GM19468 (cell line): Measurements from ENCODE around the gene IMMP2L.
"Not testable (repeated sequence)": the region's sequence is repeated elsewhere in the genome, so short reads cannot be mapped to it uniquely, and the experiment has no call there.

Experiments used
- ATAC-seq: cut with Tn5 transposase; IDR thresholded peaks from one replicate; pipeline ENCODE4 v1.9.1; 2021; ENCODE audit warnings: mild to moderate bottlenecking, moderate library complexity, moderate number of reproducible peaks; ENCODE audit not compliant: unreplicated experiment; ENCODE audit errors: extremely low read depth

Gene IMMP2L

DNA sequence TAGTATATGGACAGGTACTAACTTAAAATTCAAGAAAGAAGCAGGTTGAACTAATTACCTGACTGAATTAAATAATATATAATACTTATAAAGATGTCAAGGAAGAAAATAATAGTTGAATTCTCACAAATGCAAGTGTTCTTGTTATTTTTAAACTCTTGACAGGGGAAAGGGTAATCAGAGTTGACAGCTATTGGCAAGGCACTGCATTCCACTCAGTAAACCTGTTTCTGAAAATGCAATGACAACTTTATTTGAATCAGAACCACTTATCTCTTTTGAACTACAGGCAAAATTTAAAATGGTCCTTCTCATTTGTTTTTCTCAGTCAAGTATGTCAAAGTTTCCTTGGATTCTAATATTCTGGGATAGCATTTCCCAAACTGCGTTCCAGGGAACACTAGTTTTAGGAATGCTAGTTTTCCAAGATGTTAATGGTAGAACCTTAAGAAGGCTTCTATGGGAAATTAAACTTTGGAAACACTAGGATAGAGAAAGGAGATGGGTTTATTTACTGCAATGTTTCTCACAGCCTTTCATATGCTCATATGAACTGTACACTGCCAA lies 575.1 kb downstream of the IMMP2L start:
- ATAC-seq: no peak

DNA sequence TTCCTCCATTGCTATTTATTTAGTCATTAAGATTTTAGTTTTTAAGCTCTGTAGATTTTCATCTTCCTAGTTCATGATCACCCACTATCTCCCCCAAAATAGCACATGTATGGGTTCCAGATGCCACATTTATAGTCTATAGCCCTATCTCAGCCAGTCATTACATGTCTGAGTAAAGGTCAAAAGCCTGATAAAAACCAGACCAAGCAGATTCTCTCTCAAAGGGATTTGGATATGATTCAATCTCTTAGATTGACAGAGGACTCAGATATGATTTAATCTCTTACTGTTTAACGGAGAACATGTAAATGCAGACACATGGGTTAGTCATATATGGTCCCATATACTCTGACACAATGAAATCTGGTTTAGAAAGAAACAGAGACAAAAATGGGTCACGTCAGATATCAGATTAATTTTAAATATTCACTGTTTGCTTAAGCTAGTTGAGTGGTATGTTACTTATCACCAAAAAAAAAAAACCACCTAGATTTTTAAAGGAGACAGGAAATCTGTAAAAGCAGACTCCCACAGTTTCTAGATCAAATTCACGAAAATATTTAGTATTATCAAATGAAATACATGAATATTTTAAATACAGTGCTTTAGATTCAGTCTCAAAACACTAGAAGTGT lies 578.4 kb downstream of the IMMP2L start:
- ATAC-seq: no peak

DNA sequence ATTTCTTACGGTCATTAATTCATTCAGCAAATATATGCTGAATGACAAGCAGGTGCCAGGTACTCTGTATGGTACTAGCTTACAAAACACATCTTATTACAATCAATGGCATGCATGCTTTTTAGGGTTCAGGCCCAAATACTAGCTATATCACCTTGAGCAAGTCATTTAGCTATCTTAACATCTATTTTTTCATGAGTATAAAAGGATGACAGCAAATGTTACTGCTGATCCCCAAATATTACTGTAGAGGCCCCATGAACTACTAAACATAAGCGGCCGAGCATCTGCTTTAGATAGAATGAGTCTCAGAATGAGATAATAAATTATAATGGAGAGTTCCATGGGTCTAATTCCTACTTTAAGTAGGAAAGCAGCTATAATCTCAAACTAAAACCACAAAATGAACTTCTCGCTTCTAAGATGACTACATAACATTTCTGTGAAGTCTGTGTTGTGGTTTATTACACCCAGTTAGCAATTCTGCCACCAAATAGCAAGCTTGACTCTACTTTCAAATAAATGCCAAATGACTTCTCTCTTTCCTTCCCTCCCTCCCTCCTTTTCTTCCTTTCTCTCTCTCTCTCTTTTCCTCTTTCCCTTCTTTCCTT lies 585.1 kb downstream of the IMMP2L start:
- no peak for ATAC-seq

DNA sequence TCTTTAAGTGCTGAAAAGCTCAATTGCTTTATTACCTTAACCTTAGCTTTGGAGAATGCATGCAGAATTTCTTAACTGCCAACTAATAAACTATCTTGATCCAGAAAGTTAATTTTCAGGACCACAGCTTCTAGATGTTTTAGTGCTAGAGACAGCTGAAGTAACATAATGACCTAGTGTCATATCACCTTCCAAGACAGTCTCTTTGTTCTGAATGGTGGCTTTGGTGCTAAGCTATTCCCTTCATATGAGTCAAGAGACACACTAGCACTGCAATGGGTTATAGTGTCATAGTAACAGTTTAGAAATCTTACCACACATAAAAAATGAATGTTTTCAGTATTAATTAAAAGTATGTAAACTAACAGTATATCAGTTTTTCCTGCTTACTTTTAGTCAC lies 586.8 kb downstream of the IMMP2L start:
- ATAC-seq: no peak

DNA sequence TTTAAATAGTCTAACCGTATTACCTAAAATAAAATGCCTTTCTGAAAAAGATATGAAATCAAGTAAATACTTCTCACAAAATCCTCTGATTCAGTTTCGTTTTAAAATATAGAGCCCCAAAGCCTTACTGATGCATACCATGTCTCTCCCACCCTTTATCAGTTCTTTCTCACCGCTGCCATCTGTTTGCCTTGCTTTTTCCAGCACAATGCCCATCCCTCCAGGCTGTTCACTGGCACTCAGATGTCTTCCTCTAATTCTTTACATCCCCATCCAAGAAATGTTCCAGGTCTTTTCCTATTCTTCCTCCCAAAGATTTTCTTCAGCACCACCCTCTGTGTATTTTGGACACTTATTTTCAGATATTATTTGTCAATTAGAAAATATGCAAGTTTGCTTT lies 587.9 kb downstream of the IMMP2L start:
- ATAC-seq: no peak

DNA sequence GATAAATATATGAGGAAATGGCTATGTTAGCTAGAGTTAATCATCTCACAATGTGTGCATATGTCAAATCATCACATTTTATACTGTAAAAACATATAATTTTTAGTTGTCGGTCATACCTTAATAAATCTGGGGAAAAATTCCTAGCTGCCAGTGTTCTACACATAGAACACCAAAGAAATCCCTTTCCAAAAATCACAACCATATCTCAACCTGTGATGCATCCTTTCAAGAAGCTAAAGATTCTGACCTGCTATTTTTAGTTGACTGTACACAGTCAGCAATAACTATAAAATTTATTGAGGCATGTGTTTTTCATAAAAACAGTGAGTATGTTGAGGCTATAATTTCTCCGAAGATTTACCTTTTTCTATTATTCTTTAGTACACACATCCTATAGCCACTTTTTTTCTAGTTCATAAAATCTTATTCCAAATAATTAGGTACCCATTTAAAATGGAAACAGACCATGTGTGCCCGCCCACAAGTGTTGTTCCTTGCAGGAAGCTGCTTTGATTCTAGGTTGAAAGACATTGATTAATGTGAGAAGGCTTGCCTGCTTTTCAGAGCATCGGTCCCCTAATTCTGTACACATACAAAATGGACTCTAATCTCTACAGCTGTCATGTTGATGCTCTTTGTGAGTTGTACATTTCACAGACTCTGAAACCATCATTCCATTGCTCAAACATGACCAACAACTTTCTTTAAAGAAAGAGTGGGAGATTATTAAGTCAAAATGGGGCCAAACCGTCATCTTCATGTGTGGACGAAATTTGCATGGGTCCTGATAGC lies 588.9 kb downstream of the IMMP2L start:
- ATAC-seq: no peak

DNA sequence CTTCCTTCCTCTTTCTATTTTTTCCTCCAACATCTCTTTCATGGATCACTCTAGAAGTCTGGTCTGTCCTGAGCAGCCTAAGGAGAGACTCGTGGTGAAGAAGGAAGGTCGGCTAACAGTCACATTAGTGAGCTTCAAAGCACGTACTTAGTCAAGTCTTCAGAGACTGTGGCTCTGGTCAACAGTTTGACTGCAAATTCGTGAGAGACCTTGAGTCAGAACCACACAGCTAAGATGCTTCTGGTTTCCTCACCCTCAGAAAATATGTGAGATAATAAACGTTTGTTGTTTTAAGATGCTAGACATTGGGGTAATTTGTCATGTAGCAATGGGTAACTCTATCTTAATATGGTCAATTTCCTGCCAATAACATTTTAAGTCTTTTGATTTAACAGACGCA lies 597.5 kb downstream of the IMMP2L start:
- no peak for ATAC-seq

DNA sequence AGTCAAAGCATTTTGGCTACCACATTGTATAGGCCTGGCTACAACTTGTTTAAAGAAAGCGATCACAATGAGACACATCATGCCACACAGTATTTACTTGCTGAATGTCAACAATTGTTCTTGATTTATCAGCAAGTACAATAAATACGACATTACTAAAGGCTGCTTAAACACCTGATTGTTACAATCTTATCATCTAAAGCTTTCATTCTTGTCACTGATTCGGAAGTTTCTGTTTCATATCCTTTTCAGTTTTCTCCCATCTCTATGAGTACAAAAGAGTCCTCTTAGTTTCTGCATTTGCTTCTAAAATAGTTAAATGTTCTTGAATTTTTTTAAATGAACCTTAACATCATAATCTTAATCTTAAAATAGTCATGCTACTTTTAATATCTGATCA lies 599.5 kb downstream of the IMMP2L start:
- no peak for ATAC-seq

DNA sequence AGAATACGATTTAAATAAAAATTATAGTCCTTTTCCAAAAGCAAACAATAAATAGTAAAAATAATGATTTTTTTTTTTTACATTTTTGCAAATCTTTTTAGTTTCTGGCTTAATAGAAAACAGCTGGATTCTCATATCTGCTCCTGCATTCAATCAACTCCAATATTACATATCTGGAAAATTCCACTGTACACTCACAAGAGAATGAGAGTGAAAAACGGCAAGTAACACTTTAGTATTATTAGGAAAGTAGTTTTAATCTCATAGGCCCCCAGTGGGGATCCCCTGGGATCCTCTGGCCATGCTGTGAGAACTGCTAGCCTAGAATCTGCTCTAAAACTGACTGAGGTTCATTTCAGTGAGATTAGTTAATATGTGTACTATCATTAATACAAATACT lies 599.9 kb downstream of the IMMP2L start:
- no peak for ATAC-seq

DNA sequence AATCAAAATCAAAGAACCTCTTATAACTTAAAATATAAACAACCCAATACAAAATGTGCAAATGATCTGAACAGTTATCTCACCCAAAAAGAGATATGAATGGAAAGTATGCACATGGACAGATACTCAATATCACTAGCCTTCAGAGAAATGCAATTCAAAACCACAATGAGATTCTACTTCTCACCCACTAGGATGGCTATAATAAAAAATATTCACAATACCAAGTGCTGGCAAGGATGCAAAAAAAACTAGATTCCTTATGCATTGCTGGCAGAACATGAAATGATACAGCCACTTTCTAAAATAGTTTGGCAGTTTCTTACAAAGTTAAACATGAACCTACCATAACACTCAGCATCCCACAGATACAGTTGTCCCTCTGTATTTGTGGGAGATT lies 601.5 kb downstream of the IMMP2L start:
- no peak for ATAC-seq

DNA sequence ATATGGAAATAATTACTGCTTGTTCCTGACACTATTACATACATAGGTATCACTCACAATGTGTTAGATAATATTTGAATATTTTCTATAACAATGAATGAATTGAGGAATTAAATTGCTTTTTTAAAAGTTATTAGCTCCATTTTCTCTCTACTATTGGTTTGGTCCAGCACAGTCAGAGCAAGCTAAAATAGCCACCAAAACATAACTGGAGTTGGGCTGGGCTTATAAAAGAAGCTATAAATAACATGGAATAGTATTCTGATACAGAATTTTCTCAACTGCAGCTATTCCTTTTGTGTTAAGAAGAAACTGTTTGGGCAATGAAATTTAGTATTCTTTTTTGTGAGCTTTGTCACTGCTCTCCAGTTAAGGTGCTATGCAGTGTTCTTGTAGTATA lies 614.0 kb downstream of the IMMP2L start:
- ATAC-seq: no peak

DNA sequence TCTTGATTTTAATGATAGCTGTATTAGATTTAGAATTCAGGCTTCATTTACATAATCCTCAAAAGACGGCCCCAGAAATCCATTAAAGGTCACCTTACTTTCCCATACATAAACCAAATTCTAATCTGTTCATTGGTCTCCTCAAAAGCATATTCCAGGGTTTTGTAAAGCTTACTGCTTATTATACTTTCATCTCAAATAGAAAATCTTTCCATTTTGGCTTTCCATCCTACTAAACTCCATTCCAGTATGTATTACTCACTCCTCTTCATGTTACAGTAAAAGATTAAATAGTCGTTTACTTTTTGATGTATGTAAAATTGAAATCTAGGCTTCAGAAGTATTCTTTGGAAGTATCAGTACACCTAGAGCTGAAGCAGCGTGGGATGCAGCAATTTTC lies 614.9 kb downstream of the IMMP2L start:
- ATAC-seq: no peak

DNA sequence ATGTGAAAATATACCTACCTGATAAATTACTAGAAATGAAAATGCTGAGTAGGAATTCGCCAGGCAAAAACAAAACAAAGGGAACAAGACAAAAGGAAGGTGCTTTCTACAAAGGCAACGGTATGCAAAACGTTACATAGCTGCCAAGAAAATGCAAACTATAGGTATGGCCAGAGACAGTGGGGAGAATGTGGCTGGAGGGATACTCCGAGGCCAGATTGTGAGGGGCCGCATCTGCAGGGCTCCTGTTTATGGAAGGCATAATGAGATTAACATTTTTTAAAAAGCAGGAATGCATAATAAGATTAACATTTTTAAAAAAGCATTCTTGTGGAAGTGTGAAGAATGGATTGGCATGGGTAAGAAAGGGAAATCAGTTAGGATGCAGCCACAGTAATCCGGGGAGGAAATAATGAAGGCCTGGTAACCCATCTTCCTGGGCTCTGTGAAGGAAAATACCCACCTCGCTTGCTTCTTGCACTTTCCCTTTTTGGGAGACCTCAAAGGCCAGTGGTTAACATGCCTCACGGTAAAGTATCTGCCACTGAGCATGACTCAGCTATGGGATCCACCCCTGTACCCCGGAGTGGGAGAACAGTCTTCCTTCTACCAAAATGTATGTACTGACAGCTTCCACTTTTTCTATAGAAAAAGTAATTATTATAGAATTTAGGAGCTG lies 617.2 kb downstream of the IMMP2L start:
- no peak for ATAC-seq

DNA sequence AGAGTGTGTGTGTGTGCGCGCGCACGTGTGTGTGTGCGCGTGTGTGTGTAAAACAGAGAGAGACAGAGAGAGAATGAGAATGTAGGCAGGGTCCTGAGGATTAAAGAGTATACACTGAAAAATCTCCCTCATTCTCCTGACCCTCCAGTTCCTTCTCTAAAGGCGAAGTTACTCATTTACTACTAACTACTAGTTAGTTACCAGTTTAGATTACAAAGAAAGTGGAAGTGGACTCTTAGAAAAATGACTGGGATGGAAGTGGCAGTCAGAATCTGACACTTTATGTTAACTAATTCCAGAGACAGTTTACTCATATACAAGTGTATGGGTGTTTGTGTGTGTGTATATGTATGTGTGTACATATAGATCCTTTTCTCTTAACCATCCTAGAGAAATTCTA lies 617.8 kb downstream of the IMMP2L start:
- no peak for ATAC-seq

DNA sequence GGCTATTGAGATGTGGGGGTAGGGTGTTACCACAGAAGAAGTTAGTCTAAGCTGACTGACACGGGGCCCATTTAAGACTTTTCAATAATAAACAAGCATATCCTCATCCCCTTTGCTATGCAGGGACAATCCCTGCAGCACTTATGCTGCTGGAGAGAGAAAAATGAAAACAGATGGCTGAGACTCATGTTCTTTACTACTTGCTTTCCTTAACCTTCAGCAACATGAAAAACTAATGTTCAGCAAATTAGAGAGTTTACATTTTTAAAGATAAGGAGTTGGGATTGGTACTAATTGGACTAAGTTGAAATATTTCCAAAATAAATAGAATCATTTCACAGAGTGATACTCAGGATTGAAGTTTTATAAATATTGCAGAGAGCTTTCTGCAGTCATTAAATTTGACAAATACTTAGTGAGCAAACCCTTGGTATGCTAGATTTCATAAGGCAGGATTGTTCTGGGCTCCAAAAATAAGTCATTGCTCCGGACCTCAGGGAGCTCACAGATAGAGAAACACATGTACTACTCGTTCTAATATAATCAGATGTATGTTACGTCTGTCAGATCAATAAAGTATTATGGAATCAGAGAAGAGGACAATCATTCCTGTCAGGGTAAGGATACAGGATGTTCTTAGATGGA lies 618.5 kb downstream of the IMMP2L start:
- ATAC-seq: no peak

DNA sequence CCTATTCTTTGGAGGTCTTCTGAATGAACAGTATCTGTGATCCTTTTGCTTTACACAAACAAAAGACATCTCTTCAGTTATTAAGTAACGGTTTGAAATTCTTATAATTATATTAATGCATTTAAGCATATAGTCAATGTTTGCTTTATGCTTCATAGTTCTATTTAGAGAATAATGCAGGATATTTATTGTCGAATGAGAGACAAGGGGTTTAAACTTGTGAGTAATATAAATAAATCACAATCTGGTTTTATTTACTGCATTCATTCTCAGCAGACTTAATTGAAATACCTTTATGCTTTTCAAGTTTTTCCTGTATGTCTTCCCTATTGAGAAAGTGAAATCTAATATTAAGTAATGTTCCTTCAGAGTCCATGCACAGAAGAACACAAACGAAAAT lies 620.9 kb downstream of the IMMP2L start:
- no peak for ATAC-seq

DNA sequence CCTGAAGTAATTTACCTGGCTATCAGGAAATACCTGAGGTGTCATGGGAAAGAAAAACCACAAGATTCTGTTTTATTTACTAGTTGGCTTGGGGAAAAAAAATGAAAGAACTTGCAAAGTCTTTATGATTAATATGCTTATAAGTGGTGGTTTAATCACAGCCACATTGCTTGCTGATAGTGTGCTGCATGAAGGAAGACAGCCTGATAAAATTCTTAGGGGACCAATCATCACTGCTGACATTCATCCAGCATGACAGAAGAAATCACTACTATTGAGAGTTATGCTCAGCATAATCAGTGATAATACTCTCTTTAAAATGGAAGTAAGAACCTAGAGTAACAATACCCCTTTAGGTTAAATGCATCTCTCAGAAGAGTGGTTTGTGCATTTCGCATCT lies 621.5 kb downstream of the IMMP2L start:
- ATAC-seq: no peak

DNA sequence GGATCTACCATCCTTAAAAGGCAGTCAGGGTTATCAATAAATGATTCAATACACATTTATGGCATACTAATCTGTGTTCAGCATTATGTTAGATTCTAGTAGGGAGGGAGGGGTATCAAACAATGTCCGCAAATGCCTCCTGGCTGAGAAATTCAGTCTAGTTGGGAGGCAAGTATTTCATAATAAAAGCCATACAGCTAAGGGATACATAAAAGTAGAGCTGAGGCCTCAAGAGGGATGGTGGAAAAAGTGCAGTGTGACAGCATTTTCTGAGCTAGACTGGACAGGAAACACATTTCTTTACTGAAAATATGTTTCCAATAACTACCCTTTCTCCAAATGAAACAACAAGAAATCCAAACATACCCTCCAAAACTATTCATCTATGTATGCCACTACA lies 624.1 kb downstream of the IMMP2L start:
- no peak for ATAC-seq

DNA sequence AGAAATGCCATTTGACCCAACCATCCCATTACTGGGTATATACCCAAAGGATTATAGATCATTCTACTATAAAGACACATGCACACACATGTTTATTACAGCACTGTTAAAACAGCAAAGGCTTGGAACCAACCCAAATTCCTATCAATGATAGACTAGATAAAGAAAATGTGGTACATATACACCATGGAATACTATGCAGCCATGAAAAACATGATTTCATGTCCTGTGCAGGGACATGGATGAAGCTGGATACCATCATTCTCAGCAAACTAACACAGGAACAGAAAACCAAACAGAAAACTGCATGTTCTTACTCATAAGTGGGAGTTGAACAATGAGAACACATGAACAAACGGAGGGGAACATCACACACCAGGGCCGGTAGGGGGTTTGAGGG lies 625.6 kb downstream of the IMMP2L start:
- not testable (repeated sequence) for ATAC-seq
